ENCODE measurements around the gene CDKL4.

CDKL4 gene

DNA sequence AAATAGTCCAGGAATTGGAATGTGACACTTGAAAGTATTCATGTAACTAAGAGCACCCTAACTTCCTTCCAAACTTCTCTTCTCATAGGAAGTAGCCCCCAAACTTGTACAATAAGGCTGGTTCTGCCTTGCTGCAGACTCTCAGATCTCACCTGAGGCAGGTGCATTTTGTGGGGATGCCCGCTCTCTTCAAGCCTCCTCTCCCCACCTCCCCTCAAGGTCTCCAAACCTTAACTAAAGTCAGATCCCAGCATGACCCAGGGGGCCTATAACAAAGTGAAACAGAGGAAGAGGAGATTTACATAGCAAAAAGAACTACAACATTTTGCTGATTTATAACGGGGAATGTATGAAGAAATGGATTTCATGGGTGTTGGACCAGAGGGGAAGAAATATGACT is 23.6 kb downstream of the CDKL4 start:
- Histone ChIP-seq H3K18ac (ENCODE audit: low read length) (no peak overlapping the region), H3K4ac (ENCODE audit: low read depth, low read length) (no peak overlapping the region), H3K4me2 (ENCODE audit: low read length) (no peak overlapping the region), H4K8ac (ENCODE audit: low read depth, low read length) (no peak overlapping the region), H3K56ac (ENCODE audit: low read length) (no peak overlapping the region), H3K36me3 (ENCODE audit: control insufficient read depth, insufficient read depth, low read length) (no peaks in the 10 kb centered on the region), H2BK5ac (ENCODE audit: low read length) (no peak overlapping the region), H2BK15ac (replicated peaks; ENCODE audit: low read depth) (no peak overlapping the region), H3K79me1 (ENCODE audit: low read length) (no peaks in the 10 kb centered on the region), H3K23ac (ENCODE audit: low read length) (no peak overlapping the region), H2AK5ac (ENCODE audit: low read length) (no peak overlapping the region), H3K4me1 (ENCODE audit: control insufficient read depth, low read depth, low read length) (no peaks in the 10 kb centered on the region), H3K79me2 (ENCODE audit: control insufficient read depth, insufficient read depth, low read length) (no peaks in the 10 kb centered on the region), H3K4me3 (ENCODE audit: low read length) (no peak overlapping the region), H3K27me3 (ENCODE audit: insufficient read depth, low read length, poor library complexity) (no peaks in the 10 kb centered on the region), H3K9ac (ENCODE audit: low read length) (no peak overlapping the region), H2BK120ac (ENCODE audit: low read depth, low read length) (no peak overlapping the region), H4K5ac (ENCODE audit: low read length) (no peak overlapping the region), H3K27ac (ENCODE audit: low read depth, low read length) (no peak overlapping the region)
- WGBS (ENCODE audit: extremely low coverage, insufficient coverage, low lambda C conversion rate) = no CpG with 5 or more reads among the region's 2 CpGs
- DNase-seq = no peak

DNA sequence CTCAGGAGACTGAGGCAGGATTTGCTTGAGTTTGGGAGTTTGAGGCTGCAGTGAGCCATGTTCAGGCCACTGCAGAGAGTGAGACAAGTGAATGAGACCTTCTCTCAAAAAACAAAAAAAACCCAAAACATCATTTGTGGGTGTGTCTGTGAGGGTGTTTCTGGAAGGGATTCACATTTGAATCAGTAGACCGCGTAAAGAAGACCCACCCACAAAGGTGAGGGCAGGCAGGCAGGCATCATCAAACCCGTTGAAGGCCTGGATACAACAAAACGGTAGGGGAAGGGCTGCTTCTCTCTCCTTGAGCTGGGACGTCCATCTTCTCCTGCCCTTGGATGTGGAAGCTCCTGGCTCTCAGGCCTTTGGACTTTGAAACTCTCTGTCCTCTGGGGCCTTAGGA is 25.4 kb downstream of the CDKL4 start:
- H3K4ac ChIP-seq (ENCODE audit: low read depth, low read length) = no peak overlapping the region
- no peaks in the 10 kb centered on the region for H3K79me2 ChIP-seq (ENCODE audit: control insufficient read depth, insufficient read depth, low read length)
- H2BK5ac ChIP-seq (ENCODE audit: low read length) = no peak overlapping the region
- H3K4me2 ChIP-seq (ENCODE audit: low read length) = no peak overlapping the region
- no peak overlapping the region for H2BK120ac ChIP-seq (ENCODE audit: low read depth, low read length)
- H3K27ac ChIP-seq (ENCODE audit: low read depth, low read length) = no peak overlapping the region
- H2BK15ac ChIP-seq (replicated peaks; ENCODE audit: low read depth) = no peak overlapping the region
- no peaks in the 10 kb centered on the region for H3K27me3 ChIP-seq (ENCODE audit: insufficient read depth, low read length, poor library complexity)
- H4K5ac ChIP-seq (ENCODE audit: low read length) = no peak overlapping the region
- H2AK5ac ChIP-seq (ENCODE audit: low read length) = no peak overlapping the region
- no peak overlapping the region for H3K18ac ChIP-seq (ENCODE audit: low read length)
- H3K23ac ChIP-seq (ENCODE audit: low read length) = no peak overlapping the region
- no peak for DNase-seq
- no CpG with 5 or more reads among the region's 5 CpGs for WGBS (ENCODE audit: extremely low coverage, insufficient coverage, low lambda C conversion rate)
- H3K4me1 ChIP-seq (ENCODE audit: control insufficient read depth, low read depth, low read length) = no peaks in the 10 kb centered on the region
- no peaks in the 10 kb centered on the region for H3K36me3 ChIP-seq (ENCODE audit: control insufficient read depth, insufficient read depth, low read length)
- H3K56ac ChIP-seq (ENCODE audit: low read length) = no peak overlapping the region
- H4K8ac ChIP-seq (ENCODE audit: low read depth, low read length) = no peak overlapping the region
- H3K79me1 ChIP-seq (ENCODE audit: low read length) = no peaks in the 10 kb centered on the region
- H3K9ac ChIP-seq (ENCODE audit: low read length) = no peak overlapping the region
- no peak overlapping the region for H3K4me3 ChIP-seq (ENCODE audit: low read length)

GRCh38 chr2:39217192-39217550 is 26.6 kb downstream of the CDKL4 start:
- Histone ChIP-seq H3K27me3 (ENCODE audit: insufficient read depth, low read length, poor library complexity) (no peaks in the 10 kb centered on the region), H3K36me3 (ENCODE audit: control insufficient read depth, insufficient read depth, low read length) (no peaks in the 10 kb centered on the region), H2AK5ac (ENCODE audit: low read length) (no peak overlapping the region), H2BK5ac (ENCODE audit: low read length) (no peak overlapping the region), H3K18ac (ENCODE audit: low read length) (no peak overlapping the region), H3K4me3 (ENCODE audit: low read length) (no peak overlapping the region), H4K8ac (ENCODE audit: low read depth, low read length) (no peak overlapping the region), H3K4me1 (ENCODE audit: control insufficient read depth, low read depth, low read length) (no peaks in the 10 kb centered on the region), H3K27ac (ENCODE audit: low read depth, low read length) (no peak overlapping the region), H3K79me1 (ENCODE audit: low read length) (no peaks in the 10 kb centered on the region), H3K4ac (ENCODE audit: low read depth, low read length) (no peak overlapping the region), H3K56ac (ENCODE audit: low read length) (no peak overlapping the region), H3K4me2 (ENCODE audit: low read length) (no peak overlapping the region), H3K9ac (ENCODE audit: low read length) (no peak overlapping the region), H2BK15ac (replicated peaks; ENCODE audit: low read depth) (no peak overlapping the region), H4K5ac (ENCODE audit: low read length) (no peak overlapping the region), H3K79me2 (ENCODE audit: control insufficient read depth, insufficient read depth, low read length) (no peaks in the 10 kb centered on the region), H3K23ac (ENCODE audit: low read length) (no peak overlapping the region), H2BK120ac (ENCODE audit: low read depth, low read length) (no peak overlapping the region)
- WGBS (ENCODE audit: extremely low coverage, insufficient coverage, low lambda C conversion rate) = no CpG with 5 or more reads among the region's 4 CpGs
- no peak for DNase-seq

DNA sequence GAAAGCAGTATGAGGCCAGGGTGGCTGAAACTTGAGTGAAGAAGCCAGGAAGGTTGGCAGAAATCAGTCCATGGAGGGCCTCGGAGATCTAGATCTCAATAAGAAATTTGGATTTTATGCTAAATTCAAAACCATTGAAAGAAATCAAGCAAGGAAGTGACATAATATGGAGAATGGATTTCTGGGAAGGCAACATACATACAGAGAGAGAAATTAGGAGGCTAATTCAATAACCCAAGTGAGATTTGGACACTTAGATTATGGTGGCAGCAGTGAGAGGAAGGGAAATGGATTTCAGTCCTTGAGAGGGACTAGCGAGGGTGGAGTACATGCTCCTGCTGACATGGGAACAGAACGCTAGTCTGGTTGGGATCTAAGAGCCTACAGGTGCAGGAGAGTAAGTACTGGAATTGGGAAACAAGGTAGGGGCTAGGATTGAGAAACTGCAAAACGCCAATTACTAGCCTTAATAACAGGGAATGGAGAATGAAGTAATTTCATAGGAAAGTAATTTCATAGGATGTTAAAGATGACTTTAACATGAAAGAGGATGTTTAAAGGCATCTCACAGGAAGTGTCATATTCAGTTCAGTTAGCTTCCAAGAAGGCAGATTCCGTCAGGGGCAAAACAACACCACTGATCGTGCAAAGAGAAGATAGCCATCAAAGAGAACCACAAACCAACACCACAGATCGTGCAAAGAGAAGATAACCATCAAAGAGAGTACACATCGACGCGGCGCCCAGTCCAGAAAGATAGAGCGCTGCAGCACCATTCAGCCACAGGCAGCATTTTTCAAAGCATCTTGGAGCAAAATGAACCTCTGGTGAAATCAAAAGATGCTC is 27.2 kb downstream of the CDKL4 start:
- Histone ChIP-seq H2BK15ac (replicated peaks; ENCODE audit: low read depth) (no peak overlapping the region), H3K79me1 (ENCODE audit: low read length) (no peaks in the 10 kb centered on the region), H3K27ac (ENCODE audit: low read depth, low read length) (no peak overlapping the region), H3K4me1 (ENCODE audit: control insufficient read depth, low read depth, low read length) (no peaks in the 10 kb centered on the region), H3K4me3 (ENCODE audit: low read length) (no peak overlapping the region), H2BK120ac (ENCODE audit: low read depth, low read length) (no peak overlapping the region), H3K27me3 (ENCODE audit: insufficient read depth, low read length, poor library complexity) (no peaks in the 10 kb centered on the region), H3K36me3 (ENCODE audit: control insufficient read depth, insufficient read depth, low read length) (no peaks in the 10 kb centered on the region), H2BK5ac (ENCODE audit: low read length) (no peak overlapping the region), H2AK5ac (ENCODE audit: low read length) (no peak overlapping the region), H3K4me2 (ENCODE audit: low read length) (no peak overlapping the region), H4K8ac (ENCODE audit: low read depth, low read length) (no peak overlapping the region), H3K23ac (ENCODE audit: low read length) (no peak overlapping the region), H3K9ac (ENCODE audit: low read length) (no peak overlapping the region), H4K5ac (ENCODE audit: low read length) (no peak overlapping the region), H3K4ac (ENCODE audit: low read depth, low read length) (no peak overlapping the region), H3K56ac (ENCODE audit: low read length) (no peak overlapping the region), H3K79me2 (ENCODE audit: control insufficient read depth, insufficient read depth, low read length) (no peaks in the 10 kb centered on the region), H3K18ac (ENCODE audit: low read length) (no peak overlapping the region)
- no CpG with 5 or more reads among the region's 12 CpGs for WGBS (ENCODE audit: extremely low coverage, insufficient coverage, low lambda C conversion rate)
- DNase-seq = no peak

DNA sequence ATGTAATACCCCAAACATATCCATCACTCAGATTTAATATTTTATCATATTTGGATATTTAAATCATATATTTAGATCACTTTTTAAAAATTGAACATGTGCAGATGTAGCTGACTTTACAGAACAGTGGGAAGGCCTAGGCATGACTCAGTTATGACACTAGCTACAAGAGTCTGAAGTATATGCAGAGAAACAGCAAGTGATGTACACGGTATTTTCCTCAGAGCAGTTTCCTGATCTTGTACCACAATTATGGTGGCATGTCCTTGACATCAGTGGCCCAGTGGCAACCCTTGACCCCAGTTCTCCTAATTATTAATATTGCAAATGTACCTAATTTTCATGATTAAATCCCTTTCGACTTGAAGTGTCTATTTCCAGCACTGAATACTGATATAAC is 28.2 kb downstream of the CDKL4 start:
- Histone ChIP-seq H3K27ac (ENCODE audit: low read depth, low read length) (no peak overlapping the region), H3K4me1 (ENCODE audit: control insufficient read depth, low read depth, low read length) (no peaks in the 10 kb centered on the region), H3K4me2 (ENCODE audit: low read length) (no peak overlapping the region), H3K36me3 (ENCODE audit: control insufficient read depth, insufficient read depth, low read length) (no peaks in the 10 kb centered on the region), H3K79me2 (ENCODE audit: control insufficient read depth, insufficient read depth, low read length) (no peaks in the 10 kb centered on the region), H2BK5ac (ENCODE audit: low read length) (no peak overlapping the region), H3K9ac (ENCODE audit: low read length) (no peak overlapping the region), H4K5ac (ENCODE audit: low read length) (no peak overlapping the region), H2BK120ac (ENCODE audit: low read depth, low read length) (no peak overlapping the region), H3K4ac (ENCODE audit: low read depth, low read length) (no peak overlapping the region), H3K4me3 (ENCODE audit: low read length) (no peak overlapping the region), H3K18ac (ENCODE audit: low read length) (no peak overlapping the region), H4K8ac (ENCODE audit: low read depth, low read length) (no peak overlapping the region), H3K23ac (ENCODE audit: low read length) (no peak overlapping the region), H3K56ac (ENCODE audit: low read length) (no peak overlapping the region), H2BK15ac (replicated peaks; ENCODE audit: low read depth) (no peak overlapping the region), H2AK5ac (ENCODE audit: low read length) (no peak overlapping the region), H3K79me1 (ENCODE audit: low read length) (no peaks in the 10 kb centered on the region), H3K27me3 (ENCODE audit: insufficient read depth, low read length, poor library complexity) (no peaks in the 10 kb centered on the region)
- no peak for DNase-seq
- WGBS (ENCODE audit: extremely low coverage, insufficient coverage, low lambda C conversion rate) = no CpG with 5 or more reads among the region's 2 CpGs

DNA sequence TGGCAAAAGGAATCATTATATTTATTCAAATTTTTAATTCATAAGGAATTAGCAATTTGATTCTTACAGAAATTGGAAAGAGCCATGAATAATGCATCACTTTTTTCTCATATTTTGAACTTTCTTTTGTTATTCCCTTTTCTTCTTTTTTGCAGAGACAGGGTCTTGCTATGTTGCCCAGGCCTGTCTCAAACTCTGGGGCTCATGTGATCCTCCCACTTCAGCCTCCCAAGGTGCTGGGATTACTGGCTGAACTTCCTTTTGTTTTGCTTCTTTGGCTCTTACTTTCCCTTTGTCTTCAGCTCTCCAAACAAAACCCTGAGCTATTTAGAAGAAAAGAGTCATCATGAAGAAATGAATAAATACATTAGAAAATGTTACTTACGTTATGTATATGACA is 30.8 kb downstream of the CDKL4 start:
- Histone ChIP-seq H4K8ac (ENCODE audit: low read depth, low read length) (no peak overlapping the region), H3K4me2 (ENCODE audit: low read length) (no peak overlapping the region)

More for the DNA sequence above, 30.8 kb downstream of the CDKL4 start:
- no peak for DNase-seq
- Histone ChIP-seq H3K4me1 (ENCODE audit: control insufficient read depth, low read depth, low read length) (no peaks in the 10 kb centered on the region), H3K36me3 (ENCODE audit: control insufficient read depth, insufficient read depth, low read length) (no peaks in the 10 kb centered on the region), H3K18ac (ENCODE audit: low read length) (no peak overlapping the region), H3K79me2 (ENCODE audit: control insufficient read depth, insufficient read depth, low read length) (no peaks in the 10 kb centered on the region), H3K4ac (ENCODE audit: low read depth, low read length) (no peak overlapping the region), H3K79me1 (ENCODE audit: low read length) (no peaks in the 10 kb centered on the region), H3K27me3 (ENCODE audit: insufficient read depth, low read length, poor library complexity) (no peaks in the 10 kb centered on the region), H3K56ac (ENCODE audit: low read length) (no peak overlapping the region), H2BK120ac (ENCODE audit: low read depth, low read length) (no peak overlapping the region), H3K4me3 (ENCODE audit: low read length) (no peak overlapping the region), H3K27ac (ENCODE audit: low read depth, low read length) (no peak overlapping the region), H2BK15ac (replicated peaks; ENCODE audit: low read depth) (no peak overlapping the region), H3K23ac (ENCODE audit: low read length) (no peak overlapping the region), H3K9ac (ENCODE audit: low read length) (no peak overlapping the region), H4K5ac (ENCODE audit: low read length) (no peak overlapping the region), H2BK5ac (ENCODE audit: low read length) (no peak overlapping the region), H2AK5ac (ENCODE audit: low read length) (no peak overlapping the region)
- no CpG with 5 or more reads among the region's 1 CpG for WGBS (ENCODE audit: extremely low coverage, insufficient coverage, low lambda C conversion rate)

All from mesendoderm (in vitro differentiated cells).